ENCODE measurements around the gene PIKFYVE.

GRCh38 chr2:208240619-208241209, 25.3 kb upstream of the PIKFYVE start:
- TF ChIP-seq POLR2A (IDR thresholded peaks at IDR 0.05; ENCODE audit: low read length) (no peak), GATA1 (IDR thresholded peaks at IDR 0.05; ENCODE audit: low read depth, low read length) (no peak)
